ENCODE data around the gene ENTPD3.
A peak's percentile ranks its signal among the peaks of the same experiment; 100 is the strongest.

The ENTPD3 gene

DNA sequence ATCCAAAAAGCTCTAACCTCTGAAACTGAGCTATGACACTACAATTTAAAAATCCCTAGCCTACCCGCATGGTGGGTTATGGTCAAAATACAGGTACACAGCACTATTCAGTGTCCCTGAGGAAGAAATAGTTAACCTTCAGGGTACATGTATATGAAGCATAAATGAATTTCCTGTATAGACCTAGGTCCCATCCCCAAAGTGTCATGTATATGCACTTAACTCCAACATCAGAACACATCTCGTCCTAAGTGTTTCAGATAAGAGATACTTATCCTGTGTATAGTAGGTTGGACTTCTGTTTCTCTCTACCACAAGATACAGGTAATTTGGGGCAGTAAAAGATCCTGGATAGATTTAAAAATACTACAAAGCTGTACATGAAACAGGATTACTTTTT is 76.6 kb downstream of the ENTPD3 start:
- no peak for DNase-seq

GRCh38 chr3:40464339-40465110 is 77.5 kb downstream of the ENTPD3 start:
- DNase-seq, result no peak

- no peak for DNase-seq
Observed at GRCh38 chr3:40465111-40465407, 78.1 kb downstream of the ENTPD3 start.

DNA sequence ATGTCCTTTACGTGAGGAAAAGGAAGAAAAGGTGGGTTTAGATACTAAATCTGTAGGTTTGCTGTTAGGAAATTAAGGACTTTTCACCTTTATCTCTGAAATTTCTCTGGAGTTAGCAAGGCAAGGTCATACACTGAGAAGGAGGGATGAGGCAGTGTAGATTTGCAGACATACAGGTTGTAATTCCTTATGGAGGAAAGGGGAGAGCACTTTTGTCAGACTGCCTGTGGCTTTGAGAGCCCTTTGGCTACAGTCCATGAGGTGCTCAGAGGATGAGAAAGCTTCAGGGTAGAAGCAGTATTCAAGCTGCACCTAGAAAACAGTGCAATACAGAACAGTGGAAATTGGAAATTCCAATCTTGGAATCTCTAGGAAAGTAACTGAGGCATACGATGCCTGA is 78.5 kb downstream of the ENTPD3 start:
- DNase-seq, result no peak

DNA sequence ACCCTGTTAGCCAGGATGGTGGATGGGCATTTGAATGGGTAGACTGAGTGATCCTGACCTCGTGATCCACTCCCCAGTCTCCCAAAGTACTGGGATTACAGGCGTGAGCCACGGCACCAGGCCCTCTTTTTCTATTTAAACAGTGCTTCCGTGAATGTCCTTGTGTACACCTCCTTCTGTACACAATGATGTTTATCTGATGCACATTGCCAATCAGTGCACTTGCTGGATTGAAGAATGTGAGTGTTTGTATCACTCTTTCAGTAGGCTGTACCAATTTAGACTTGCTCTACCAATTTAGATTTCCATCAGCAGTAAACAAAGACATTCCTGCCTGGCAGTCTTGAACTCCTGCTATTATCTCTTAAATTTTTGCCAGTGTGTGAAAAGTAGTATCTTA is 81.0 kb downstream of the ENTPD3 start:
- no peak for DNase-seq

DNA sequence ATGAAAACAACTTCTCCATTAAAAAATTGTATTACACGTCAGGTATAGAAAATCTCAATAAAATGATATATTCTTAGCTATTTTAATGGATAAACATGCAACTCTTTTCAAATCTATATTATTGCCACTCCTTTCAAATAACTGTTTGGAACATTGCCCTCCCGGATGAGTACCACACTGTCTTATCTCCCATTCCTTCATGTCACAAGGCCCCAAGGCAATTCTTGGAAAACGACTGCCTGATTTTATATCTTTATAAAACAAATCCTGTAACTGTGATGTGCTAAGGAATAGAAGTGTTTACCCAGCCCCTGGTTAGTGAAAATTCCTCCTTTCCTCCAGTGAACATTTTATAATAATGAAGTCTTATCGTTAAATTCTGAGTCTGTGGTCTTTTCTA is 83.7 kb downstream of the ENTPD3 start:
- DNase-seq, result no peak

- peak; percentile 73 for DNase-seq
Observed at GRCh38 chr3:40476478-40477470, 89.8 kb downstream of the ENTPD3 start, which contains the start of gene ZNF619. TSS of gene ZNF619 (plus strand) at chr3:40477122. CDS start at chr3:40477980, 858 bp downstream.

- no peak for DNase-seq
Observed at GRCh38 chr3:40477666-40478065, 90.7 kb downstream of the ENTPD3 start.
